Fibroblast of lung (primary cell): ENCODE data around the gene USP37.

ENCODE experiments used
- EZH2 ChIP-seq: IDR thresholded peaks from 2 replicates; pipeline ENCODE4 v1.5.1; 2012; ENCODE audit warnings: low read length, control low read depth, mild to moderate bottlenecking; ENCODE audit errors: missing control alignments
- TF ChIP-seq, protein P1 (sequence below), 2 donors: IDR thresholded peaks in 1 of 2; conservative IDR thresholded peaks in 1 of 2; 1 replicate in 1 of 2; 2 replicates in 1 of 2; pipeline ENCODE4 v1.5.1; 2011 to 2012; ENCODE audit warnings: low read length in 2 of 2, control low read depth in 1 of 2, inconsistent platforms in 1 of 2, low read depth in 1 of 2, mild to moderate bottlenecking in 1 of 2

- TF ChIP-seq, protein P1, sequence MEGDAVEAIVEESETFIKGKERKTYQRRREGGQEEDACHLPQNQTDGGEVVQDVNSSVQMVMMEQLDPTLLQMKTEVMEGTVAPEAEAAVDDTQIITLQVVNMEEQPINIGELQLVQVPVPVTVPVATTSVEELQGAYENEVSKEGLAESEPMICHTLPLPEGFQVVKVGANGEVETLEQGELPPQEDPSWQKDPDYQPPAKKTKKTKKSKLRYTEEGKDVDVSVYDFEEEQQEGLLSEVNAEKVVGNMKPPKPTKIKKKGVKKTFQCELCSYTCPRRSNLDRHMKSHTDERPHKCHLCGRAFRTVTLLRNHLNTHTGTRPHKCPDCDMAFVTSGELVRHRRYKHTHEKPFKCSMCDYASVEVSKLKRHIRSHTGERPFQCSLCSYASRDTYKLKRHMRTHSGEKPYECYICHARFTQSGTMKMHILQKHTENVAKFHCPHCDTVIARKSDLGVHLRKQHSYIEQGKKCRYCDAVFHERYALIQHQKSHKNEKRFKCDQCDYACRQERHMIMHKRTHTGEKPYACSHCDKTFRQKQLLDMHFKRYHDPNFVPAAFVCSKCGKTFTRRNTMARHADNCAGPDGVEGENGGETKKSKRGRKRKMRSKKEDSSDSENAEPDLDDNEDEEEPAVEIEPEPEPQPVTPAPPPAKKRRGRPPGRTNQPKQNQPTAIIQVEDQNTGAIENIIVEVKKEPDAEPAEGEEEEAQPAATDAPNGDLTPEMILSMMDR (conservative IDR thresholded peaks at IDR 0.05 in 1 of 2, IDR thresholded peaks at IDR 0.05 in 1 of 2; ENCODE audit: low read depth in 1 of 2, low read length in 2 of 2): no peak
- no peak for TF ChIP-seq EZH2
Measured at GRCh38 chr2:218456849-218457248, 111.3 kb downstream of the USP37 start.
